K562 (cell line): Measurements from ENCODE around the gene FASN. TPM values are rescaled to one million over a fixed set of nuclear protein-coding genes. Genes with fewer than 3 reads are reported as not detected.

ENCODE experiments used
- CBX5 ChIP-seq: IDR thresholded peaks from 2 replicates; pipeline ENCODE4 v1.6.1; 2014; ENCODE audit warnings: low read depth, borderline replicate concordance
- CREB3 ChIP-seq: fragments of 450-650 bp; conservative IDR thresholded peaks from 2 replicates; pipeline ENCODE4 v1.6.1; 2016; ENCODE audit warnings: missing genetic modification characterization, low read depth, mild to moderate bottlenecking, missing compliant biosample characterization, moderate library complexity
- CREB5 ChIP-seq: fragments of 250-450 bp; sonication (Bioruptor Pico); IDR thresholded peaks from 2 replicates; pipeline ENCODE4 v1.5.0; 2020; ENCODE audit warnings: mild to moderate bottlenecking
- DNMT1 ChIP-seq: fragments of 450-650 bp; IDR thresholded peaks from 2 replicates; pipeline ENCODE4 v1.6.1; 2016; ENCODE audit warnings: antibody characterized with exemption, mild to moderate bottlenecking
- FOS ChIP-seq: IDR thresholded peaks from 3 replicates; pipeline ENCODE4 v1.6.1; 2011; ENCODE audit not compliant: insufficient read length; ENCODE audit errors: extremely low read depth
- SREBF1 ChIP-seq: fragments of 150-350 bp; IDR thresholded peaks from 2 replicates; pipeline ENCODE4 v1.6.1; 2014; ENCODE audit warnings: antibody characterized with exemption, low read depth, low read length, borderline replicate concordance
- SREBF2 ChIP-seq: sonication (generic); formaldehyde crosslinking; IDR thresholded peaks from 2 replicates; pipeline ENCODE4 v1.4.0; 2020; ENCODE audit warnings: mild to moderate bottlenecking, missing genetic modification reagents
- YBX1 ChIP-seq: fragments of 450-650 bp; IDR thresholded peaks from 2 replicates; pipeline ENCODE4 v1.7.1; 2016; ENCODE audit warnings: mild to moderate bottlenecking
- ZNF12 ChIP-seq: sonication (generic); formaldehyde crosslinking; IDR thresholded peaks from 2 replicates; pipeline ENCODE4 v1.4.0; 2020; ENCODE audit warnings: mild to moderate bottlenecking, missing genetic modification reagents
- polyA plus RNA-seq, 8 experiments: library from polyadenylated mRNA; depleted of rRNA in 4 of 8; stranded (reverse) in 5 of 8; unstranded in 3 of 8; fragments of >200 nt; fragmentation: Nextera tagmentation in 2 of 8; fragmentation: Illumina TruSeq in 1 of 8; extraction: Ambion mirVana in 2 of 8; extraction: Trizol in 1 of 8; gene quantifications; 2 replicates each; pipeline versions ENCODE4 v1.2.1 to v1.2.3, GENCODE V29; 2011 to 2014; ENCODE audit warnings: inconsistent platforms in 1 of 8, missing spikeins in 1 of 8
- total RNA-seq, 7 experiments: library from RNA; depleted of rRNA in 6 of 7; stranded (reverse); fragments of >200 nt in 6 of 7; fragmentation: Illumina TruSeq in 2 of 7; extraction: Trizol in 2 of 7; gene quantifications; 2 replicates each; pipeline versions ENCODE4 v1.2.1 to v1.2.3, GENCODE V29; 2011 to 2021; ENCODE audit warnings: low replicate concordance in 1 of 7
- TF ChIP-seq, protein P1 (sequence below): sonication (generic); formaldehyde crosslinking; IDR thresholded peaks from 2 replicates; pipeline ENCODE4 v1.8.1; 2022; ENCODE audit warnings: missing genetic modification reagents
- TF ChIP-seq, protein P2 (sequence below): fragments of 450-650 bp; formaldehyde crosslinking; IDR thresholded peaks from 2 replicates; pipeline ENCODE4 v1.4.0; 2020; ENCODE audit warnings: mild to moderate bottlenecking
- TF ChIP-seq, protein P3 (sequence below), 2 experiments: fragments of 150-350 bp in 1 of 2; IDR thresholded peaks; 2 replicates each; pipeline ENCODE4 v1.6.1; 2012 to 2016; ENCODE audit warnings: low read depth in 2 of 2, low read length in 2 of 2, mild to moderate bottlenecking in 1 of 2, moderate library complexity in 1 of 2

FASN gene
- total and polyA plus RNA-seq, 9 of the 15 experiments (the other 6 are each of a cell fraction or from before 2014, with no cell fraction given) = 0.15 to 663 (median 49.9) TPM

DNA sequence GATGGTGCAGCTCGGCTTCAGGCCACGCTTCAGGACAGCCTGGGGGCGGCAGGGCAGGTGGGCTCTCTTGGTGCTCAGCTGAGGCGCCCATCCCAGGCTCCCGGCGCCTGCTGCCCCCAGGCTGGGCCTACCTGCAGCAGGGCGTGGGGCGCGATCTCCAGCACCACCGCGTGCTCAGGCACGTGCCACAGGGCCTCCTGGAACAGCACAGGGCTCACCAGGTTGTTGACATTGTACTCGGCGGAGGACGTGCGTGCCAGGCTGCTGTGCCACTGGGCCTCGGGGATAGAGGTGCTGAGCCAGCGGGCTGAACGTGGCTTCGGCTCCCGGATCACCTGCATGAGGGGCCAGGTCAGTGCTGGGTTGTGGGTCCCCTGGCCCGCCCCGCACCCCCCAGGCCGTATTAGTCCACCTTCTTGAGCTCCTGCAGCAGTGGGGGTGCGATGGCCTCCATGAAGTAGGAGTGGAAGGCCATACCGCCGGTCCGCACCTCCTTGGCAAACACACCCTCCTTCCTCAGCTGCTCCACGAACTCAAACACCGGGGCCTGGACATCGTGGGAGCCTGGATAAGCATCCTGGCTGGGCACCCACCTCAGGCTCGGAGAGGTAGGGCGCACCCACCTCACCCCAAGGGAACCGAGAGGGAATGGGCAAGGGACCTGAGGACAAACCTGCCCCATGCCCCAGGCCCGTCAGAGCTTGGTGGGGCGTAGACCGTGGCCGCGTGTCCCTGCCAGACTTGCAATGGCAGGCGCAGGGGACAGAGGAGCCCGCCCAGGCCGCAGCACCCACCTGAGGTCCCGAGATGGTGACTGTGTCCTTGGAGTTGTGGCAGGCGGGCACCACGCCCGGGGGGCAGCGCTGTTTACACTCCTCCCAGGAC is 9.0 kb downstream of the FASN start (continued):
- no peak for TF ChIP-seq SREBF2 (CRISPR knock-in tag)
- TF ChIP-seq CBX5 = no peak
- TF ChIP-seq, protein P1, sequence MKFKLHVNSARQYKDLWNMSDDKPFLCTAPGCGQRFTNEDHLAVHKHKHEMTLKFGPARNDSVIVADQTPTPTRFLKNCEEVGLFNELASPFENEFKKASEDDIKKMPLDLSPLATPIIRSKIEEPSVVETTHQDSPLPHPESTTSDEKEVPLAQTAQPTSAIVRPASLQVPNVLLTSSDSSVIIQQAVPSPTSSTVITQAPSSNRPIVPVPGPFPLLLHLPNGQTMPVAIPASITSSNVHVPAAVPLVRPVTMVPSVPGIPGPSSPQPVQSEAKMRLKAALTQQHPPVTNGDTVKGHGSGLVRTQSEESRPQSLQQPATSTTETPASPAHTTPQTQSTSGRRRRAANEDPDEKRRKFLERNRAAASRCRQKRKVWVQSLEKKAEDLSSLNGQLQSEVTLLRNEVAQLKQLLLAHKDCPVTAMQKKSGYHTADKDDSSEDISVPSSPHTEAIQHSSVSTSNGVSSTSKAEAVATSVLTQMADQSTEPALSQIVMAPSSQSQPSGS (CRISPR knock-in tag) = no peak
- TF ChIP-seq SREBF1 = no peak
- TF ChIP-seq, protein P2, sequence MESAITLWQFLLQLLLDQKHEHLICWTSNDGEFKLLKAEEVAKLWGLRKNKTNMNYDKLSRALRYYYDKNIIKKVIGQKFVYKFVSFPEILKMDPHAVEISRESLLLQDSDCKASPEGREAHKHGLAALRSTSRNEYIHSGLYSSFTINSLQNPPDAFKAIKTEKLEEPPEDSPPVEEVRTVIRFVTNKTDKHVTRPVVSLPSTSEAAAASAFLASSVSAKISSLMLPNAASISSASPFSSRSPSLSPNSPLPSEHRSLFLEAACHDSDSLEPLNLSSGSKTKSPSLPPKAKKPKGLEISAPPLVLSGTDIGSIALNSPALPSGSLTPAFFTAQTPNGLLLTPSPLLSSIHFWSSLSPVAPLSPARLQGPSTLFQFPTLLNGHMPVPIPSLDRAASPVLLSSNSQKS (CRISPR knock-in tag) = no peak
- no peak for TF ChIP-seq YBX1
- TF ChIP-seq, protein P3, sequence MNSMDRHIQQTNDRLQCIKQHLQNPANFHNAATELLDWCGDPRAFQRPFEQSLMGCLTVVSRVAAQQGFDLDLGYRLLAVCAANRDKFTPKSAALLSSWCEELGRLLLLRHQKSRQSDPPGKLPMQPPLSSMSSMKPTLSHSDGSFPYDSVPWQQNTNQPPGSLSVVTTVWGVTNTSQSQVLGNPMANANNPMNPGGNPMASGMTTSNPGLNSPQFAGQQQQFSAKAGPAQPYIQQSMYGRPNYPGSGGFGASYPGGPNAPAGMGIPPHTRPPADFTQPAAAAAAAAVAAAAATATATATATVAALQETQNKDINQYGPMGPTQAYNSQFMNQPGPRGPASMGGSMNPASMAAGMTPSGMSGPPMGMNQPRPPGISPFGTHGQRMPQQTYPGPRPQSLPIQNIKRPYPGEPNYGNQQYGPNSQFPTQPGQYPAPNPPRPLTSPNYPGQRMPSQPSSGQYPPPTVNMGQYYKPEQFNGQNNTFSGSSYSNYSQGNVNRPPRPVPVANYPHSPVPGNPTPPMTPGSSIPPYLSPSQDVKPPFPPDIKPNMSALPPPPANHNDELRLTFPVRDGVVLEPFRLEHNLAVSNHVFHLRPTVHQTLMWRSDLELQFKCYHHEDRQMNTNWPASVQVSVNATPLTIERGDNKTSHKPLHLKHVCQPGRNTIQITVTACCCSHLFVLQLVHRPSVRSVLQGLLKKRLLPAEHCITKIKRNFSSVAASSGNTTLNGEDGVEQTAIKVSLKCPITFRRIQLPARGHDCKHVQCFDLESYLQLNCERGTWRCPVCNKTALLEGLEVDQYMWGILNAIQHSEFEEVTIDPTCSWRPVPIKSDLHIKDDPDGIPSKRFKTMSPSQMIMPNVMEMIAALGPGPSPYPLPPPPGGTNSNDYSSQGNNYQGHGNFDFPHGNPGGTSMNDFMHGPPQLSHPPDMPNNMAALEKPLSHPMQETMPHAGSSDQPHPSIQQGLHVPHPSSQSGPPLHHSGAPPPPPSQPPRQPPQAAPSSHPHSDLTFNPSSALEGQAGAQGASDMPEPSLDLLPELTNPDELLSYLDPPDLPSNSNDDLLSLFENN (IDR thresholded peaks at IDR 0.05; ENCODE audit: low read depth in 2 of 2, low read length in 2 of 2) = no peak
- no peak for TF ChIP-seq ZNF12 (CRISPR knock-in tag)
- no peak for TF ChIP-seq FOS
- no peak for TF ChIP-seq DNMT1
- no peak for TF ChIP-seq CREB5
- TF ChIP-seq CREB3 (tag) = no peak
